Hematopoietic multipotent progenitor cell (in vitro differentiated cells): Measurements from ENCODE around the gene TESPA1. TPM values are rescaled to one million over a fixed set of nuclear protein-coding genes. Genes with fewer than 3 reads are reported as not detected.
A peak's percentile ranks its signal among the peaks of the same experiment; 100 is the strongest.
"Not testable (repeated sequence)": the region's sequence is repeated elsewhere in the genome, so short reads cannot be mapped to it uniquely, and the experiment has no call there.

ENCODE experiments used
- DNase-seq, 3 donors: peaks; one replicate each; pipeline ENCODE4 v3.0.0-alpha.2; 2011 to 2015; ENCODE audit warnings: low read depth in 2 of 3, low spot score in 2 of 3
- total RNA-seq: library from RNA; depleted of rRNA; stranded (reverse); fragments of >200 nt; gene quantifications from one replicate; pipeline ENCODE4 v1.2.3, GENCODE V29; 2012

Gene TESPA1
- total RNA-seq, 1 donor: 342 TPM

DNA sequence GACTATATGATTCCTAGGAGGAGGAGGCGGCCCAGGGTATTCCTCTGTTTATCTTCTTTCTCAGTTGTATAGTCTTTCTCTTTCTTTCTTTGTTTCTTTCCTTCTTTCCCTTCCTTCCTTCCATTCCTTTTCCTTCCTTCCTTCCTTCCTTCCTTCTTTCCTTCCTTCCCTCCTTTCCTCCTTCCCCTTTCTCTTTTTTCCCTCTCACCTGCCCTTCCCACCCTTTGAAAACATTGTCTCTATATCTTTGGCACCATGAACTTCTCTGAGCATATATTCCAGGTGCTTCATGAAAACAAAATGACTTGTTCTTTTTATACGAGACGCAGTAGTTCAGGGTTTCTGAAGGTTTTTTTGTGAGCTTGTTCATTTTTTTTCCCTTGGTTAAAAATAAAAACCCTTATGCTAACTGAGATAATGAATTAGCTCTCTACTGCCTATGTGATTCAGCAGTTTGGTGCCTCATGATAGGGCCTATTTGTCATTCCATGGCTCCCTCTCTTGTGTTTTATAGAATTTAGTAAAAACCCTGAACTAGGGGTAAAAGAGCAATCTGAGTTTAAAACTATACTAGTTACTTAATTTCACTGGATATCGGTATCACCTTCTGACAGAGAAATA lies 3.2 kb upstream of the TESPA1 start:
- DNase-seq: peak in 2 of 3 donors; percentile 52 to 72

- DNase-seq: not testable (repeated sequence)
Observed at GRCh38 chr12:54986773-54987172, 2.2 kb upstream of the TESPA1 start.

- DNase-seq: no peak
Observed at GRCh38 chr12:54983536-54984101, 943 bp downstream of the TESPA1 start.

- no peak for DNase-seq
Observed at GRCh38 chr12:54981796-54982195, 2.8 kb downstream of the TESPA1 start.

DNA sequence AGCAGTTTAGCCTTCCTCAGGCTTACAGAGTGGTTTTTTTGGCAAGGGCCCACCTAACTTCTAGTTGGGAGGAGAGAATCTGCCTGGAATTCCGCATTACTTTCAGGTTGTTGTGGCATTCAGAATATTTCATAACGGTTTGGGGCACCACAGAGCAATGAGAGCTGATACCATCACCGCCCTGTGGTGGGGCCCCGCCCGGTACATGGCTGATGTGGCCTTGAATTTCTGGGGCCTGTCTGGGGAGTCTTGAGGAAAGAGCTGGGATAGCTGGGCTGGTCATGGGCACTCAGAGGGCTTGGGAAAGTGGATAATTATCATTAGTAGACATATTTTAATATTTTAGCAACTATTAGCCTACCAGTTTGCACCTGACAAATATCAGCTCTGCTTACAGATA lies 4.2 kb downstream of the TESPA1 start:
- no peak for DNase-seq

GRCh38 chr12:54977857-54978256 lies 6.7 kb downstream of the TESPA1 start:
- peak in 2 of 3 donors; percentile 46 to 64 for DNase-seq

GRCh38 chr12:54977155-54977554 lies 7.4 kb downstream of the TESPA1 start:
- no peak for DNase-seq

DNA sequence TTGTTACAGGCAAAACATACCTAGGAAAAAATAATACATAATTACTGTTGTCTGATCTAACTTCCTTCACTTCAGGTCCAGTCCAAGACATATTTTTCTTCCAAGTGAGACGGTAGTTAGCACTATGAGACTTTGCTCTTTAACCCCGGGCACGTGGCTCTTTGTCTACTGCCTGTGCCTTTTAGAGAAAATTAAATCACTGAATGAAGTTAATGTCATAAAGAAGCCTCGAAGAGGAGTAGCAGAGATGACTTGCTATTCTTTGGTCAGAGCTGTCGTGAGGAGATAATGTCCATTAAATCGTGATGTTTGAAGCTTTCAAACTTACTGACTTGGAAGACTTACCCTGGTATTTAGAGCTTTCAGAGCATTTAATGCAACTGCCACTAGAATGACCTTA lies 8.7 kb downstream of the TESPA1 start:
- DNase-seq: no peak

DNA sequence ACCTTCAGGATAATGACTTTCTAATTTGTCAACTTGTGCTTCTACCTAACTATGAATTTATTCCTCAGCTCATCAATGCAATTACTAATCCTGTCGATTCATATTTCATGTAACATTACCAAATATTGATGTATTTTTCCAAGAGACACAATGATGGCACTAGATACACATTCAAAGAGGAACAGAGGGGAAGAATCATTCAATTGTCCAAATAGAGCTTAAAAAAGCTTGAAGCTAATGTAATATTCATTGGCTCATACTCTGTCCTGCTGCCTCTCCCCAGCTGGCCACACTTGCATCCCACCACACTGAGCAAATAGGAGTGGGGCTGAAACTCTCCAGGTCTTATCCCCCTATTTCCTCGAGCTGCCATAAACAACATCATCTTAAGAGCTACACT lies 9.3 kb downstream of the TESPA1 start:
- DNase-seq: no peak

GRCh38 chr12:54974279-54974678 lies 10.3 kb downstream of the TESPA1 start:
- DNase-seq: no peak

GRCh38 chr12:54973556-54973955 lies 11.0 kb downstream of the TESPA1 start:
- no peak for DNase-seq

- DNase-seq: no peak
Observed at GRCh38 chr12:54970741-54971140, 13.8 kb downstream of the TESPA1 start.

- no peak for DNase-seq
Observed at GRCh38 chr12:54968181-54968730, 16.3 kb downstream of the TESPA1 start.

DNA sequence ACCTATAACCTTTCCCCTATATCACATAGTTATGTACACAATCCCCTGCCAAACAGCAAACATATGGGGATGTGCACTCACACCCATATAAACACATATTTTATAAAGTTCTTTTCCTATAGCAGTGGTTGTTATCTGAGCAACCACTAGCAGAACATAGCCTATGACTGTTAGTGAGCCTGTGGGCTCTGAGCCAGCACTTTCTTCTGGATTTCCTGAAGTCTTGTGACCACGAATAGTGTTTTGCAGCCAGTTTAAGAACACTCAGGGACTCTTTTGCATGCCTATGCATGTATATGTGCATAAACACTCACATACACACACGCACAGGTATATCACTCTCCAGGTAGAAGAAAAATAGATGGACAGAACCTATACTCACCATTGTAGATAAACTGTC lies 17.1 kb downstream of the TESPA1 start:
- DNase-seq: peak in 2 of 3 donors; percentile 72 to 77

- no peak for DNase-seq
Observed at GRCh38 chr12:54961190-54961589, 23.4 kb downstream of the TESPA1 start.

- no peak for DNase-seq
Observed at GRCh38 chr12:54959291-54960018, 25.1 kb downstream of the TESPA1 start.

- DNase-seq: peak; percentile 36 to 79 (median 64)
Observed at GRCh38 chr12:54958048-54958658, 26.4 kb downstream of the TESPA1 start.

DNA sequence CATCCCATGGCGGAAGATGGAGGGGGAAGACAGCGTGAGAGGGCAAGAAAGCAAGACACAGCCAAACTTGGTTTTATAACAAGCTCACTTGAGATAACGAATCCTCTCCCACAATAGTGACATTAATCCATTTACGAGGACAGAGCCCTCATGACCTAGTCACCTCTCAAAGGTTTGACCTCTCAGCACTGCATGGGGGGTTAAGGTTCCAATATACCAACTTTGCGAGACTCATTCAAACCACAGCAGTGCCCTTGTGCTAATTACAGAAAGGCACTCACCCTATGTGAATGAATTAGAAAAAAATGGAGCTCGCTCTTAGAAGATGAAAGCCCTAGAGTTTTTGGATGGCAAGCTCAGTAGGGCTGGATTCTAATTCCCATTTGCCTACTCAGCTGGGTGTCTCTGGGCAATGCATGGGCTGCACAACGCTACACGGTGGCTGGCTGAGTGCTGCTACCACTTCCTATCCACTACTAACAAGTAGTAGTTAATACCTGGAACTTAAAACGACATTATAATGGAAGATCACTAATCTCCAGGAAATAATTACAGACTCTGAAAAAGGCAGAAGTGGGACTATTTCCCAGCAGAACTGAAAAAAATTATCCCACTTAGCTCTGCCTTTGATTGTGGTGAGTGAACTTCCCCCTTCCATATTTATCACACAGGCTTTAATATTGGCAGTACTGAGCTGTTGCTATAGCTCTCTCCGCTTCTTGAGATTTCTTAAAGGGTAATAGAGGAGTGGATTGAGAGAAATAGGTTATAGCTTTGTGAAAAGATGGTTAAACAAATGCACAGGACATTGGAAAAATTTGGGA lies 27.5 kb downstream of the TESPA1 start:
- DNase-seq: peak in 1 of 3 donors; percentile 23

DNA sequence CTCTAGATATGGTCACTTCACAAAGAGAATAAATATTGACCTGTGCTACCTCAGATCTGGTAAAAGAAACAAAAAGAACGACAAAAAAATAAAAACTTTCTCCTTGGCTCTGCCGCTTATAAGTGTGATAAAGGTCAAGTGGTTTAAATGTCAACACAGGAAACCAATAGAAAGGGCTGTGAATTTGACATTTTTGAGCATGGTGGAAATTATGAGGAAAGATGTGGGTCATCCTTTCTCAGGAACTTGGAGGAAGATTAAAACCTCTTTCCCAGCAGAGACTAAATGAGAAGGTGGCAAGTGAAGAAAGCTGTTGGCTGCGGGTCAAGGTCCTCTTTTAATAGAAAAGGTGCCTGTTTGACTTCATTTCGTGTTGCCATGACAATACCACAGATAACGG lies 28.2 kb downstream of the TESPA1 start:
- no peak for DNase-seq

DNA sequence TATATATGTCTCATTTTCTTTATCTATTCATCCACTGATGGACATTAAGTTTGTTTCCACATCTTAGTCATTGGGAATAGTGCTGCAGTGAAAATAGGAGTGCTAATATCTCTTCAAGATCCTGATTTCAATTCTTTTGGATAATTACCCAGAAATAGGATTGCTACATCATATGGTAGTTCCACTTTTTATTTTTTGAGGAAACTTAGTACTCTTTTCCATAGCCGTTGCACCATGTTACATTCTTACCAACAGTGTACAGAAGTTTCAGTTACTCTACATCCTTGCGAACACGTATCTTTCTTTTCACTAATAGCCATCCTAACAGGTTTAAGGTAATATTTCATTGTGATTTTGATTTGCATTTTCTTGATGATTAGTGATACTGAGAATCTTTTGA lies 29.8 kb downstream of the TESPA1 start:
- no peak for DNase-seq
